ENCODE results near the gene LRRC51.

- no peak for TF ChIP-seq CTCF (conservative IDR thresholded peaks at IDR 0.05)
- TF ChIP-seq ZFX (IDR thresholded peaks at IDR 0.05) = no peak
Observed at GRCh38 chr11:72136684-72137262, 56.1 kb downstream of the LRRC51 start.

Measured in C4-2B (cell line).